Stomach smooth muscle (tissue), 2 donors: ENCODE measurements around the gene B3GNT5.

ENCODE experiments used
- H3K27ac ChIP-seq: one replicate; pipeline ENCODE4 v1.7.0; 2013; ENCODE audit warnings: mild to moderate bottlenecking, low read length, inconsistent platforms
- H3K27me3 ChIP-seq, 2 donors: one replicate each; pipeline ENCODE4 v1.7.0; 2013; ENCODE audit warnings: low read length in 2 of 2; ENCODE audit not compliant: insufficient read depth in 2 of 2, control insufficient read depth in 1 of 2
- H3K36me3 ChIP-seq, 2 donors: one replicate each; pipeline ENCODE4 v1.7.0; 2013; ENCODE audit warnings: low read length in 2 of 2; ENCODE audit not compliant: control insufficient read depth in 2 of 2, insufficient read depth in 2 of 2
- H3K4me1 ChIP-seq: one replicate; pipeline ENCODE4 v1.7.0; 2013; ENCODE audit warnings: low read length; ENCODE audit not compliant: control insufficient read depth, insufficient read depth
- H3K4me3 ChIP-seq, 2 donors: one replicate each; pipeline ENCODE4 v1.7.0; 2013; ENCODE audit warnings: low read length in 2 of 2
- H3K9ac ChIP-seq, 2 donors: one replicate each; pipeline ENCODE4 v1.7.0; 2013; ENCODE audit warnings: low read length in 2 of 2, mild to moderate bottlenecking in 1 of 2
- H3K9me3 ChIP-seq, 2 donors: one replicate each; pipeline ENCODE4 v1.7.0; 2013; ENCODE audit warnings: low read length in 2 of 2; ENCODE audit not compliant: control insufficient read depth in 2 of 2
- donor health status: healthy.
- donor health status: Pancreatic carcinoma.

The B3GNT5 gene

DNA sequence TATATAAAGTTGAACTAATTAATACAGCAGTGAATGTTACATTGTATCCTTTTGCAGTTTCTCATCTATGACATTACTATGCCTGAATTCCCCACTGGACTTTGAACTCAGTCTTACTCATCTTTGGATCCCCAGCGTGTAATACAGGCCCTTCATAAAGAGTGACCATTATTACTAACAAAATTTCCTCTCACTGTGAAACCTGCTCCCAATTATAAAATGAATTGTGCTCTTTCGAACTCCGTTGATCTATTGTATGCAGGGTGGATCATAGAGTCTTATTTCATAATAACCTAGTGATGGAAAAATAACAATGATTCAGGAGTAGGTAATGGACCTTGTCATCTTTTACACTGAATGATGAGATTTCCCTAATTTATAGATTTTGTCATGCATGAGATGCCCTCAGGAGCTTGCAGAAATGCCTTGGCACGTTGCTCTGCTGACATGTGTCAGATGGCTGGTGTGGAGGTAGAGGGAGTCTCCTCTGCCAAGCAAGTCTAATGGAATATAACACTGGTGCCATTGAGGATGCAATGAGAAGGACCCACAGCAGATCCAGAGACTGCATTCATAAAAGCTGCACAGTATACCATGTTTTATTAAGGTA lies 25.5 kb downstream of the B3GNT5 start:
- no peak overlapping the region for H3K27ac ChIP-seq
- no peaks in the 10 kb centered on the region for H3K27me3 ChIP-seq
- no peak overlapping the region for H3K4me3 ChIP-seq
- H3K9ac ChIP-seq: no peak overlapping the region
- H3K36me3 ChIP-seq: no peaks in the 10 kb centered on the region
- H3K9me3 ChIP-seq: no peaks in the 10 kb centered on the region
- no peaks in the 10 kb centered on the region for H3K4me1 ChIP-seq

DNA sequence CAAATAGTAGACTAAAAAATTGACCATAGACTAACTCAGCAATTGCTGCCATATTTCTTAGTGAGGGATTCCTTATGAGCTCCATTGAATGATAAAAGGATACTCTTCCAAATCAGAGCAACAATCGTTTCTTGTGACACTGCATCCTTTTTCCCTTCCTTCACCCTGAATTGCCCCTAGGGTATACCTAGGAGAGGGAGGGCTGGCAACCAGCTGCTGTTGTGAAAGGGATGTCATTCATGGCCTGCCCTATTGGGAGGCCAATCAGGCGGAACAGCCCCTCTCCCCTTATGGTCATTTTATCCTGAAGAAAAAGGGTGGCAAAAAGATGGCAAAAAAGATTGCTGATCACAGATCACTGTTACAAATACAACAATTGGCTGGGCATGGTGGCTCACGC lies 26.3 kb downstream of the B3GNT5 start:
- no peak overlapping the region for H3K27ac ChIP-seq
- H3K4me3 ChIP-seq: no peak overlapping the region
- H3K4me1 ChIP-seq: no peaks in the 10 kb centered on the region
- H3K9ac ChIP-seq: no peak overlapping the region
- H3K9me3 ChIP-seq: no peaks in the 10 kb centered on the region
- H3K36me3 ChIP-seq: no peaks in the 10 kb centered on the region
- H3K27me3 ChIP-seq: no peaks in the 10 kb centered on the region

DNA sequence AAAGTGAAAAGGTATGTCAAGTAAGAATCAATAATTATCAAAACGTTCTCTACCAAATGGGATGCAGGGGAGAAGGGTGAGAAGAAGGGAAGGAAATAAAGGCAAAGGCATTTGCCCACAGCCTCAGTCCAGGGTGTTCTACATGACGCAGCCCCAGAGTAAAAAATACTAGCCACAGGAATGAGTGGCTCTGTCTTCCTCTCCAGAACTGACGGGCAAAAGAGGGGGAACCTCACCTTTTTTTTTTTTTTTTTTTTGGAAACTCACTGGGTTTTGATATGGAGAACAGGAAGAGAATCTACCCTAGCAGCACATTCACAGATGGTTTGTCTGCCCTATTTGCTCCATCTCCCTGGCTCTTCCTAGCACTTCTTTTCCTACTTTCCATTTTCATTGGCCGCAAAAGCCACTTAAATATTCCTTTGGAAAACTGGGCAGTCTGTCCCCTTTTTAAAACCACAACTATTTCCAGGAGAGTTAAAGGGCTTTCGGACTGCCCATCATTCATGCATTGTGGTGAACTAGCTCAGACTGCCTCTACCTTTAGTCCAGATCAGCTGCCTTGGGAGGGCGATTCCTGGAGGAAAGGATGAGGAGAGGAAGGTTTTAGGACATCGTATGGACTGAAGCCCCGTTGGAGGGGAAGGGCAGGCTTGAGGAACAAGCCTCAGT lies 28.2 kb downstream of the B3GNT5 start:
- H3K27ac ChIP-seq: no peak overlapping the region
- no peaks in the 10 kb centered on the region for H3K9me3 ChIP-seq
- H3K4me1 ChIP-seq: peaks cover 13% of the 10 kb centered on the region
- H3K27me3 ChIP-seq: no peaks in the 10 kb centered on the region
- H3K9ac ChIP-seq: no peak overlapping the region
- no peak overlapping the region for H3K4me3 ChIP-seq
- no peaks in the 10 kb centered on the region for H3K36me3 ChIP-seq

DNA sequence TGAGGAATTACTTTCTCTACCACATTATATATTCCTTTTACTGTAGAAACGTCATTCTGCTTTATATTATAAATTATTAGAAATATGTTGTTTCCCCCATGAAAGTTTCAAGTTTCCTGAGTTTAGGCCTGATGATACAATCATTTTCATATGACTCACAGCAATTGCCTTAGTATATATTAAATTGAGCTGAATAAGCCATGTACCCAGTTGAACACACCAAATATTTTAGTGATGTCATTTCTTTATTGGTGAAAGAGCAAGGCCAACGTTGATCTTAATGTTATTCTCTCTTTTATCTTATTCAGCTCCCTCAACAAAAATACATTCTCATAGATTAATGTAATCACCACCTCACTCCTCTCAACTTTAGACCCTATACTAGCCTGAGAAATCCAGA lies 30.8 kb downstream of the B3GNT5 start:
- Histone ChIP-seq H3K36me3 (no peaks in the 10 kb centered on the region), H3K27ac (no peak overlapping the region), H3K9ac (no peak overlapping the region), H3K4me1 (peaks cover 14% of the 10 kb centered on the region), H3K4me3 (no peak overlapping the region), H3K27me3 (no peaks in the 10 kb centered on the region), H3K9me3 (no peaks in the 10 kb centered on the region)

DNA sequence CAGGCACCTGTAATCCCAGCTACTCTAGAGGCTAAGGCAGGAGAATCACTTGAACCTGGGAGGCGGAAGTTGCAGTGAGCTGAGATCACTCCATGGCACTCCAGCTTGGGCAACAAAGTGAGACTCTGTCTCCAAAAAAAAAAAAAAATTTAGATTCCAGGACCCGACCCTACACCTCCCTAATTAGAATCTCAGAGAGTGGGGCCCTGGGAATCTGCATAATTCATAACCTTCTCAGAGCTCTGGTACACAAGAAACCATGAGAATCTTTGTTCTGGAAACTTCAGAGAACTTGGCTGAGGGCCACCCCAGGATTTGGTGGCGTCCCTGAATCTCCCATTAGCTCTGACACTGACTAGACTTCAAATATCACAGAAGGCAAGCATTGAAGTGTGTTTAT lies 31.5 kb downstream of the B3GNT5 start:
- Histone ChIP-seq H3K27me3 (no peaks in the 10 kb centered on the region), H3K36me3 (no peaks in the 10 kb centered on the region)

DNA sequence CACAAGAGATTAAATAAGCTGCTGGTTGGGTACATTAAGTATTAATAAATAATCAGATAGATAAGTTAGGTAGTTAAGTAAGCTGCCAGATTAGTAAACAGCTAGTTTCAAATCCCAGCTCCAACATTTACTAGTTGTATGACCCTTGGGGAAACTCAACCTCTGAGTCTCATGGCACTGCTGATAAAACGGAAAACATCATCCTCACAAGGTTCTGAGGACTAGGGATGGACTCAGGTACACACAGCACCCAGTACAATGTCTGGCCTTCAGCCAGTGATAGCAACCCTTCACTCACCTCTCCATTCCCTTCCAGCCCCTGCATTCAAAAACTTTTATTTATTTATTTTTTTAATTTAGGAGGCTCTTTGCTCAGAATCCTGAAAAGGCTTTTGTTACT lies 32.3 kb downstream of the B3GNT5 start:
- no peaks in the 10 kb centered on the region for H3K9me3 ChIP-seq
- H3K36me3 ChIP-seq: no peaks in the 10 kb centered on the region
- H3K27me3 ChIP-seq: no peaks in the 10 kb centered on the region
- H3K27ac ChIP-seq: peak overlapping the region; percentile 49
- peak overlapping the region in 1 of 2 donors; percentile 49 for H3K4me3 ChIP-seq
- H3K4me1 ChIP-seq: peaks cover 14% of the 10 kb centered on the region
- no peak overlapping the region for H3K9ac ChIP-seq

More for the DNA sequence above, 31.5 kb downstream of the B3GNT5 start:
- H3K9me3 ChIP-seq: no peaks in the 10 kb centered on the region
- no peak overlapping the region for H3K9ac ChIP-seq
- no peak overlapping the region for H3K27ac ChIP-seq
- H3K4me3 ChIP-seq: no peak overlapping the region
- H3K4me1 ChIP-seq: peaks cover 14% of the 10 kb centered on the region

DNA sequence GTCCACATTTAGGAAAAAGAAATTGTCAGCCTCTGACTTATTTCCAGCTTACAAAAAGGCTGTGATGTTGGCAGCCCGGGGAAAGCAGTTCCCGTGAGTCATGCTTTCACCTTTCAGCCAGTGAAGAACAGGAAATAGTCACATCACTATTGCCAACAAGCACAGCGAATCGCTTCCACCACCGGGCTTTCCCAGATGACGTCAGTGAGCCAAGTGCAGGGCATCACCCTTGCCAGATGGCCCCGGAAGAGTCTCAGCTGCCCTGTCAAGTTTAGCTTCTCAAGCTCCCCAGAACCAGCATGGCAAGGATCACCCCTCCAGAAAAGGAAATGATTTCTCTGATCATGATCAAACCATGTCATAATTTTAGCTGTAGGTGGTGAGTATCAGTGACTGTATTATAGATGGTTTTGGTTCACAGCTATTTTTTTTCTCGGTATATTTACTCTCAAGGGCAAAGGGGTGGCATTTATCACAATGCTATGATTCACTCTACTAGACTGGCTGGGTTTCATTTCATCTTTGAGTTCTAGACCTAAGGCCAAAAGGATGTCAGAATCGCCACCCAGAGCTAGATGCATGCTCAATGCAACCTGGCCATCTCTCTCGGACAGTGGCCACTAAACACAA lies 32.9 kb downstream of the B3GNT5 start:
- no peaks in the 10 kb centered on the region for H3K9me3 ChIP-seq
- no peaks in the 10 kb centered on the region for H3K36me3 ChIP-seq
- H3K27ac ChIP-seq: peak overlapping the region; percentile 49
- H3K4me1 ChIP-seq: peaks cover 14% of the 10 kb centered on the region
- peak overlapping the region in 1 of 2 donors; percentile 49 for H3K4me3 ChIP-seq
- no peaks in the 10 kb centered on the region for H3K27me3 ChIP-seq
- H3K9ac ChIP-seq: peak overlapping the region in 1 of 2 donors; percentile 21

DNA sequence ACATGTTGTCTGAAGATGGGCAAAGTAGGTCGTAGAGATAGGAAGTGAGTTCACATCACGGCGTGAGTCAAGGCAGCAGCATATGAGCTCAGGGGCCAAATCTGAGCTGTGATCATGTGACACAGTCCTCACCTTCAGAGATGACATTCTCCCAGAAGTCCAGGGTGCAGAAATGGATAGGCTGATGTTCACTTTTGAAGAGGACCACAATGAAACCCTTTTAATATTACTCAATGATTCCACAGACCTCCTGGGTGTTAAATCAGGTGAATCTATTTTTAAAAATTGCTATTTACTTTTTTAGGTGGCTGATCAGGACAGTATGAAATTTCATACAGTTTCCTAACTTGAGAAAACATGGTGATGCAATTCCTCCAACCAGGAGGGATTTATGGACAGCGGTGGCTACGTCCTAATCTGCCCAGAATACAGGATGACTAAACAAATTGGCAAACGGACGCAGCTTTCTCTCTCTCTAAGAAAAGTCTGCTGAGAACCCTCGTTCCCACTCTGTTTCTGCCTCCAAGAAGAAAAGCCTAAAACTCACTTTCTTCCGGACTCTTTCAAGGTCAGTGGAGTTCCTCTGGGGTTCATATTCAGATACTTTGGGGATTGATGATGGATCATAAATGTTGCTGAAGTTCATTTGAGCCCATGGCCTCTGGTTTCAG lies 34.4 kb downstream of the B3GNT5 start:
- H3K4me1 ChIP-seq: peaks cover 14% of the 10 kb centered on the region
- no peaks in the 10 kb centered on the region for H3K9me3 ChIP-seq
- H3K4me3 ChIP-seq: no peak overlapping the region
- no peak overlapping the region for H3K27ac ChIP-seq
- H3K36me3 ChIP-seq: no peaks in the 10 kb centered on the region
- H3K27me3 ChIP-seq: no peaks in the 10 kb centered on the region
- H3K9ac ChIP-seq: no peak overlapping the region

DNA sequence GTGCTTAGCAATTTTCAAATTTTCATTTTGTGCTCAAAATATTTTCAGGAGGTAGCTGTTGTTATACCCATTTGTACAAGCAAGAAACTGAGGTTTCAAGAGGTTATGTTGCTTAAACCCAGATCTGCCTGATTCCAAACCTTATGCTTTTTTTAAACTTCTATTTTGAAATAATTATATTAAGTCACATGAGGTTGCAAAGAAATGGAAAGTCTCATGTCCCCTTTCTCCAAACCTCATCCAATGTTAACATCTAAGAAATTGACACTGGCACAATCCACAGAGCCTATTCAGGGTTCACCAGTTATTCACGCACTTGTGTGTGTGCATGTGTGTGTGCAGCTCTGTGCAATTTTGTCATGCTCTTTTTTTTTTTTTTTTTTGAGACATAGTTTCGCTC lies 35.1 kb downstream of the B3GNT5 start:
- Histone ChIP-seq H3K4me1 (peaks cover 14% of the 10 kb centered on the region), H3K27me3 (no peaks in the 10 kb centered on the region), H3K27ac (no peak overlapping the region), H3K9ac (no peak overlapping the region), H3K4me3 (no peak overlapping the region), H3K36me3 (no peaks in the 10 kb centered on the region), H3K9me3 (no peaks in the 10 kb centered on the region)

DNA sequence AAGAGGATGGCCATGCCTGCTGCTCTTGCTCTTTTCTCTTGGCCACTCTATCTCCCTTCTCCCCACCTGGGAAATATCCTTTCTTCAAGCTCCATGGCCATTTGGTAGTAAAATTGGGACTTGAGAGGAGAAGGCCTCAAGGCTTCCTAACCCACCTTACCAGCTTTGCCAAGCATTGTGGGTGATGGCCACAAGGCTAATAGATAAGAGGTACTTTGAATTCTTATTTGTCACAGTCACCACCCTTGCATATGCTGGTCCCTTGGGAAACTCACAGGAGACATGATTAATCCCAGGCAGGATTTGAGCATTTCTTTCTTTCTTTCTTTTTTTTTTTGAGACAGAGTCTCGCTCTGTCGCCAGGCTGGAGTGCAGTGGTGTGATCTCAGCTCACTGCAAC lies 37.2 kb downstream of the B3GNT5 start:
- Histone ChIP-seq H3K4me1 (peaks cover 14% of the 10 kb centered on the region), H3K4me3 (no peak overlapping the region), H3K9me3 (no peaks in the 10 kb centered on the region), H3K27me3 (no peaks in the 10 kb centered on the region), H3K36me3 (no peaks in the 10 kb centered on the region), H3K9ac (no peak overlapping the region), H3K27ac (no peak overlapping the region)
